ENCODE measurements around the gene TRERF1.

GRCh38 chr6:42374018-42374669 is 77.6 kb downstream of the TRERF1 start:
- TF ChIP-seq MAX (IDR thresholded peaks at IDR 0.05; ENCODE audit: low read depth) (no peak), CTCF (IDR thresholded peaks at IDR 0.05) (no peak)

All from SK-N-SH (cell line).